HG03175 (cell line): ENCODE measurements around the gene C3orf18.
A peak's percentile ranks its signal among the peaks of the same experiment; 100 is the strongest.

Experiments
- ATAC-seq: cut with Tn5 transposase; IDR thresholded peaks from one replicate; pipeline ENCODE4 v1.9.1; 2021; ENCODE audit warnings: mild to moderate bottlenecking, moderate library complexity; ENCODE audit not compliant: unreplicated experiment

The C3orf18 gene

DNA sequence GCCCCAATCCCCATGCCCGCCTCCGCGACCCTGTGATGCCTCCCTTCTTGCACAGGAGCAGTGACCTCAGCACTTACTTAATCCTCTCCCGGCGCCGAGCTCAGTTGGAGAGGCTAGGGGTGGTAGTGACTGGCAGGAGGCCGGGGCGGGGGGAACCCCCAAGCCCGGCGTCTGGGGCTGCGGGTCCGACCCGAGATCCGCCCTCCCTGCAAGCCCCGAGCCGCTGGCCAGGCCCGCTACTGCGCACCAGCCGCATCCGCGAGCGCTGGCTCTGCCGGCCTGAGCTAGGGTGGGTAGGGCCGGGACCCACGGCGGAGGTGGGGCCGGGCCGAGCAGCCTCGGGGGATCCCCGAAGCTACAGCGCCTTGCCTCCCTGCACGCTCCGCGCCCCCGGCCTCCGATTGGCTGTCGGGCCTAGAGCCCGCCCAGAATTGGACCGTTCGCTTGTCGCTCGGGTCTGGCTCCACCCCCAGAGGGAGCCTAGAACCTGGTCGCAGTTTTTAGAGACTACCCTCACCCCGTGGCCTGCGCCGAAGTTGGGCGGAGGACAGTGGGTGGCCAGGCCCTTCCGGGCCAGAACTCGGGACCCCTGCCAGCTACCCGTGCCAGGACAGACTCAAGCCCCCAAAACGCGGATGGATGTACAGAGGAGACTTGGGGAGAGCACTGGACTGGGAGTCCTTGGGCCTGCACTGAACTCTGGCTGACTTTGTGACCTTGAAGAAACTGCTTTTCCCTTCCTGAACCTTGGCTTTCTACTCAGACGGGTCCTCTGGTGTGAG, at the start of gene C3orf18:
TSS of gene C3orf18 (minus strand) at position 362 of the 782 bp plus-strand sequence. CDS start 2,048 bp downstream, outside the sequence.
- ATAC-seq, result peak; percentile 75

DNA sequence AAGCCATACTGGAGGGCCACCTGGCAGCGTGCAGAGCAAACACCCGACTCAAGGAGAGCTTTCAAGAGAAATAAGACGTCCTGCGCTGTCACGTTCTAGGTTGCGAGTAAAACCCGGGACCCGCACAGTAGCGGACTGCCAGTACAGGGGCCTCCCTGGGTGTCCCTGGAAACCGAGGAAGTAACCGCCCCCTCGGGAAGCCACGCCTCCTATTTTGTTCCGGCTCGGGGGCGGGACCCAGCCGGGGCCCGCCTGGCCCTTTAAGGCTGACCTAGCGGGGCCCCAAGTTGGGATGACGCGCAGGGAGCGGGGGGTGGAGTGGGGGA, 49.2 kb upstream of the C3orf18 start:
- peak; percentile 68 for ATAC-seq

GRCh38 chr3:50616003-50616769, 48.6 kb upstream of the C3orf18 start:
- peak; percentile 32 for ATAC-seq

GRCh38 chr3:50615190-50615589, 47.6 kb upstream of the C3orf18 start:
- no peak for ATAC-seq

DNA sequence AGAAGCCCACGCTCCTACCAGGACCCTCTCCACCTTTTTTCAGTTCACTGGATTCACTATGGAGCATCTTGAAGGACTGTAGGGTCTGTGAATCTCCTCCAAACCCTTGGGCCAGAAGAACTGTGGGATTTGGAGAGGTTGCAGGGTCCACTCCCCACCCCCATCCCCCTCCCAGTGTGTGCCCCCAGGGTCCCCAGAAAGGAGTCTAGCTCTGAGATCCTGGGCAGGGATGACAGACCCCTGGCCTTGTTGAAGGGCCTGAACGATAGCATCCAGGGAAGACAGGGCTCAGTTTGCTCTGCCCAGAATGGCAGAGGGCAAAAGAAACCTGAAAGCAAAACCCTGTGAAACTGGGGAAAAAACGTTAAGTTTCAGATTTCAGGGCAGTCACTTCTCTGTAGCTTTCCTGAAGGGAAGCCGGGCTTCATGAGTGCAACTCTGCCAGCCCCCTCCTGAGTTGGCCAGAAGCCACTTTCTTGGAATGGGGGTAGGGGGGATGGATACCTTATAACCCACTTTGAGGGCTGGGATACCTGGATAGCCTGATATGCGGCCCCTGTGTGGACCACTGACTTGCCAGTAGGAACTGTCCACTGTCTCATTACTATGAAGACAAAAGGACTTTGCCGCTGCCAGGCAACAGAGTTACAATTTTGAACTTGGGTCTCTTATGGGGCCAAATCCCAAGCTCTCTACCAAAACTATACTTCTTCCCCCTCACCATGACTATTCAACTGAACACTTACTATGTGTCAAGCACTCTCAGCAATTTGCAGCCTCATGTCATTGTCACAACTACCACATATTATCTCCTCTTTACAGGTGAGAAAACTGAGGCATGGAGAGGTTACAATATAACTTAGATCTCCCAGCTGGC, 45.7 kb upstream of the C3orf18 start:
- no peak for ATAC-seq

DNA sequence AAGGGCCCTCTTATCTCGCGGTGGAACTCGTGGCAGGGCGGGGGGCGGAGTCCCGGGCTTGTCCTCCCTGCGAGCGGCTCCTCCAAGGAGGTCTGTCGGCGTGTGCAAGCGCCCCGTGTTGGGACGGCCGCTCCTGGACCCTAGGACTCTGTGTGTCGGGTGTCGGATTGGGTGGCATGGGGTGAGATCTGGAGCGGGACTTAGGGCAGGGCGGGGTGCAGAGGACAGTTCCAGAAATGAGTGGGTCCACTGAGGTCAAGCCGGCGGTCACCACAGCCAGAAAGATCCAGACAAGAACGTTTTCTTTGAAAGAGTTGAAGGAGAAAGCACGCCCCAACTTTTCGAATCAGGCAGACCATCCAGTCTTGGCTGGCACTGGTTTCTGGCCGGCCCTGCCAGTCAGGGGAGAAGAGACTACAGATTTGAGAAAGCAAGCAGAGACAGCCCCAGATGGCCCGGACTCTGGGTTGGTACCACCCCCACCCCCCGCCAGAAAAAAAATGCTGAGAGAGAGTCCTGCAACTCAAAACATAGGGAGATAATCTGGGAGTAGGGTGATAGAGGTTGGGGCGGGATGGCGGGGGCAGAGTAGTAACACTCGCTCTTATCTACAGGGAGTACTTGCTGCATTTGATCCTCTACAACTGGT, 44.8 kb upstream of the C3orf18 start:
- ATAC-seq, result peak; percentile 9

DNA sequence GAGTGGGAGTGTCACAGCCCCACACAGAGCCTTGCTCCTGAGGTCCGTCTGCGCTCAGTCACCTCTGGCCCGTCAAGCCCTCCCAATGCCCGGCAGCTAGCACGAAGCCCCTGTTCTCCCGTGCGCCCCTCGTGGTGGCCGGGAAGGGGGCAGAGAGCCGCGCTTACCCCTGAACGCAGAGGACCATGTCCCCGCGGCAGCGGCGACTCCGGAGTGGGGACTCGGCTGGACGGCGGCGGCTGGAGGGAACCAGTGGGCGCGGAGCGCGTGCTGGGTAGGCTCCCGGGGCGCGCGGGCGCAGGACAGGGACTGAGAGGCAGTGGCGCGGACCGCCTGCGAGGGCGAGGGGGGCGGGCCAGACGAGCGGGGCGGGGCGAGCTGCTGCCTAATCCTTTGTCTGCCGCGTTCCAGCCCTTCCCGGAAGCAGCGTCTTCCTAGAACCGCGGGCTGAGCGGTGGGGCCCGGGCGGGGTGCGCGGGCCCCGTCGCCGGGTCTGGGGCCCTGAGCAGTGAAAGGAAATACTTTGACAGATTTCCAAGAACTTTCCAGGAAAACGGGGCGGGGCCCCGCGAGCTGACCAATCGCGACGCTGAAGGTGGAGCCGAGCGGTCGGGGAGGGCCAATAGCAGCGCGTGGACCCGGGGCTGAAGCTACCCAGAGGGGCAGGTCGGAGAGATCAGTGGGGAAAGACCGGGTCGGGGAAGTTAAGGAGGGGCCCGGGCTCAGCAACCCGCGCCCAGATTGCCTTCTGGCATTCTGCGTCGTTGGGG, 44.1 kb upstream of the C3orf18 start, which contains the start of gene CISH:
TSS of gene CISH (minus strand) at position 311 of the 770 bp plus-strand sequence. CDS start at position 187, 124 bp downstream.
- ATAC-seq, result peak; percentile 70

- no peak for ATAC-seq
Measured at GRCh38 chr3:50610992-50611463, 43.5 kb upstream of the C3orf18 start.

- no peak for ATAC-seq
Measured at GRCh38 chr3:50610181-50610971, 42.8 kb upstream of the C3orf18 start.

- no peak for ATAC-seq
Measured at GRCh38 chr3:50609763-50610085, 42.2 kb upstream of the C3orf18 start.

DNA sequence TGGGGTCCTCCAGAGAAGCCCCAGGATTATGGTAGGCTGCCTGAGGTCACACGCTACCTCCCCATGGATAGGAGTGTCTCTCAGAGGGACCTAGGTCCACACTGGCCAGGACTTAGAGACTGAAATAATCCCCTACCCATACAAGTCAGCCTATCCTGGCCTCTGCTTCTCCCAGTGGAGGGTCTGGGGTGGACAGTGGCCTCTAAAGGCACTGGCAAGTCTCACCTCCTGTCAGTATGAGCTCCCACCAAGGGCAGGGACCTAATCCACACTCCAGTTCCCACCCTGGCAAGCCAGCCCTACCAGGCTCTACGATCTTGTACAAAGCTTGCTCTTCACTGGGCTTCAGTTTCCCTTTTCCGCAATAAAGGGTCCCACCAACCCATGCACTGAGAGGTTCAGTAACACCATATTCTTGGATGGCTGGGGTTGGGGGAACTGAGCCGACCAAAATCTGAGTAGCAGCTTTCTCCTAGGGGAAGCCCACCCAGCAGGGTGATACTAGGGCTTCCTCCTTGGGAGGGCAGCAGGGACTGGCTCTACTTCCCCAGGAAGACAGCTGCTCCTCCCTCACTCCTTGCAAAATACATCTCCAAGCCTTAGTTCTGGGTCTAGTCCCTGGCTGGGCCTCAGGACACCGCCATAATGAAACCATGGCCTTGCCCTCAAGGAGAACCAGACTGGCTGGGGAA, 41.7 kb upstream of the C3orf18 start:
- ATAC-seq, result no peak

DNA sequence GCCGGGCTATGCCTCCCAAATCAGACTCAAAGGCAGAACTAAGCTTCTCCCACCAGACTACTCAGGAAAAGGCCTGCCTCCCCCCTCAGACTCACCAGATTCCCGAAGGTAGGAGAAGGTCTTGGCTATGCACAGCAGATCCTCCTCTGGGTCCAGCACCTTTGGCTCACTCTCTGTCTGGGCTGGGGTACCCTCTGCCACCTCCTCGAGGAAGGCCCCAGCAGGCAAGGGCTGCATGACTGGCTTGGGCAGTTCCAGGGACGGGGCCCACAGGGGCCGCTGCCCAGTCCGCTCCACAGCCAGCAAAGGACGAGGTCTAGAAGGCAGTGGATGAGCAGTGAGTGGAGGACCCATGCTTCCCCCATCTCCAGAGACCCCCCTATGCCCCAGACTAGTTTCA, 40.7 kb upstream of the C3orf18 start:
- ATAC-seq, result no peak

GRCh38 chr3:50607271-50608091, 39.9 kb upstream of the C3orf18 start:
- no peak for ATAC-seq

DNA sequence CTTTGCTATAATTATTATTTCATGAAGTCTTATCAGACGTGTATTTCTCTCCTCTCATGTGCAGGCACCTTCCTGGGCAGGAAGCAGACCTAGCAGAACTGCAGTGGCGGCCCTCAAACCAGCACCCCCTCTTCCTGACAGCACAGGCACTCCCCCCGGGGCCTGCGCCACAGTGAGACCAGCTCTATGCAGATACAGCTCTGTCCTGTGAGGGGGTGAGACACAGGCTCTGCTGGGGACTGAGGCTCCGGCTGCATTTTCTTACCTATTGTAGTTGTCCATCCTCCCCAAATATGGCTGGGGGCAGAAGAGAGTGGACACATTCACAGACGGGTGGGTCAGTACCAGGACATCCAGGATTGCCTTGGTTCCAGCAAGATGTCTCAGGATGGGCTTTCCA, 39.0 kb upstream of the C3orf18 start:
- ATAC-seq, result no peak

GRCh38 chr3:50605901-50606326, 38.4 kb upstream of the C3orf18 start:
- ATAC-seq, result no peak

- no peak for ATAC-seq
Measured at GRCh38 chr3:50604628-50605588, 37.4 kb upstream of the C3orf18 start.
